Epidermal melanocyte (primary cell): ENCODE data around the gene SKAP1.
"Not testable (repeated sequence)": the region's sequence is repeated elsewhere in the genome, so short reads cannot be mapped to it uniquely, and the experiment has no call there.

ENCODE experiments used
- DNase-seq: peaks from one replicate; pipeline ENCODE4 v3.0.0; 2011; ENCODE audit warnings: low spot score; ENCODE audit not compliant: insufficient read length

SKAP1 gene

DNA sequence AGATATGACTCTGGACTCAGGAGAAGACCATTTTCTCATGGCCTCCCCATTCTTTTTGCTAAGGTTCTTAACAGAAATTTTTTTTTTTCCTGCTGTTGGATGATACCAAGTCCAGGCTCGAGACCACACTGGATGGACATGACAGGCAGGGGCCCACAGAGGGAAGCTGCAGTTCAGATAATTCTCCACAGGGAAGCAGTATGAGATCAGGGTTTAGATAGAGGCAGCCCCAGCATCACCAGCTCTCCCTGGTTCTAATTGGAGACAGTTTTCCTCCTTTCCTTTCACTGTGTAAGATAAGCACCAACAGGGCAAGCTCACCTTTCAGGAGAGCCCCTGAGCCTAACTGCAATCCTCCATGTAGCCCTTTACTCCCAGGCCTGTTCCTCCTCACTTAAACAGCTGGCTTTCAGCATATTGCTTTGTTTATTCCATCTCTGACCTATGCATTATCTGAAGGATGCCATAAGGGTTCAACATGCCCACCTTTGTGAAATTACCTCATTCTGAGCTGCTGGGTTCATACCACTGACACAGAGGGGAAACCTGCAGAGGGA, 214.4 kb downstream of the SKAP1 start:
- DNase-seq, result no peak

- no peak for DNase-seq
These were observed 216.2 kb downstream of the SKAP1 start for GRCh38 chr17:48213797-48214196.

DNA sequence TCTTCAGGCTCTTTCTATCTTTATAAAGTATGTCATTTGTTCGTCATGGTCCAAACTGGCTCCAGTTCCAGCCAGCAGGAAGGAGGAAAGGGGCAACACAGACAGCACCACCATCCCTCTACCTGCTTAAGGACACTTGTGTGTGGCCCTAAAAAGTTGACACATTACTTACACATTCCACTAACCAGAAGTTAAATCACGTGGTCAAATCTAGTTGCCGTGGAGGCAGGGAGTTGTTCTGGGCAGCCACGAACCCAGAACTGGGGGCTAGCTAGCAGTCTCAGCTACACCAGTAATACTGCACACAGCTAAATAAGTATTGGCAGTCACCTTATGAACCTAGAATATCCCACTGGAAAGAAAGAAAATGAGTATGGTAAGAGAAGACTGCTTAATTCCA, 218.2 kb downstream of the SKAP1 start:
- no peak for DNase-seq

GRCh38 chr17:48211011-48211410, 219.0 kb downstream of the SKAP1 start:
- DNase-seq, result no peak

DNA sequence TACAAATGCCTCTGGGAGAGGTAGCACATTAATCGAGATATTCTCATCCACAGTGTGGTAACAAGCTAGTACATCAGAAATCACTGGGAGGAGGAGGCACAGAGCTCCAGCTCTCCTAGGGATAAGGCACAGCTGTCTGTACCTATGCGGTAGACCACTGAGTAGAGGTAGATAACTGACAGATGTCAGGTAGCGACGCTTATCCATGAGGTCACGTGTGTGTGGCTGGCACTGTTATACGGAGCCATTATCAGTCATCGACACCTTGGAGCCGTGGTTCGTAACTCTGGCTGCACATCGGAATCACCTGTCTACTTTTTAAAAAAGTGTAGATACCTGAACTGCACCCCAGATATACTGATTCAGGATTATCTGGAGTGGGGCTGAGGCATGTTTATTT, 220.0 kb downstream of the SKAP1 start:
- DNase-seq, result no peak

DNA sequence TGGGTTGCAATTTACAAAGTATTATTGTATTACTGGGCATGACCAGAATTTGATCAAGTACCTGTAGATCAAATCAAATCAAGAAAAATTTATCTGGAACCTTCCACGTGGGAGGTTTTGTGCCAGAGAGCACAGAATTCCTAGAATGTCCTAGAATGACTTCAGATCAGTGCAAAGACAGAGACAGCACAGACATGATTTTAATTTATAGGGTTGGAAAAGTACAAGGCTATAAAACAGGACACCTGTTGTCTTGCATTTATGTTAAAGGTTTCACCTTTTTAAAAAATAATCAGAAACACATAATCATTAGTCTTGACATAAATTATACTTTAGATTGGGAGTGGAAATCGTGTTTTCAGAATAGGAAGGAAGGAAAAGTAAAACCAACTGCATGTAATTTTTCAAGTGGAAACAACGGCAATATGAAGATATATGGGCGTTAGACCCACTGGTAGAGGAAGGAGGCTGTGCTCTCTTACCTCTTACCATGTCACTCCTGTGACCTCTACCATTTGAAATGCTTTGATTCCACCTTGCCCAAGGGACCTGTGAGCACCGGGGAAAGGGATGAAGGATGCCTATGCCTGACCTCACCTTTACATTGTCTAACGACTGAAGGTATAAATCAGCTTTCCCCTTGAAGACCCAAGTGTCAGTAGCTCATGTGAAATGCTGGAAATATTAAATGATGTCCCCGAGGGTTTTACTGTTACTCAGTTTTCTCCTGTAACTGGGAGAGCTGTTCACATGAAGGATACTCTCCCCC, 222.1 kb downstream of the SKAP1 start:
- no peak for DNase-seq

GRCh38 chr17:48207036-48207435, 223.0 kb downstream of the SKAP1 start:
- DNase-seq, result not testable (repeated sequence)

GRCh38 chr17:48202959-48203358, 227.1 kb downstream of the SKAP1 start:
- no peak for DNase-seq

DNA sequence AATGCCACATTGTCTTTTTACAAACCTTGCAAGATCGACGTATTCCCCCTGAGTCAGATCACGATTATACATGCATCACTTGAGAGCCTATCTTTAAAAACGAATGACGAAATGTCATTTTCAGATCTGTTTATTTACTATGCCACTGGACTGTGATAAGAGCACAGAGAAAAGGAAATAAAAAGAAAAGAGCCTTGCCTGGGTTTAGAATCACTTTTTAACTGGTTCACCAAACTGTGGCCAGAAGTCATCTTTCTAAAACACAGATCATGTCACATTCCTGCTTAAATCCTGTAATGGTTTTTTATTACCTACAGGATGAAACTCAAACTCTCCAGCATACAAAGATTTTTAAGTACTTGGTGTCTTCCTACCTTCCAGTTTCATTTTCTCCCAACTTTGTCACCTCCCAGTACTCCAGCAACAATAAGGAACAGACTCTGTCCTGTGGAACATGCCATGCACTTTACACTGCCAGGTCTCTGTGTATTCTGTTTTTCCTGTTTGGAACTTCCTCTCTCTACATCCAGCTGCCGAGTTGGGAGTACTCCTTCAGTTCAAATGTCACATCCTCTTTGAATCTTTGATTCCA, 231.0 kb downstream of the SKAP1 start:
- no peak for DNase-seq

- DNase-seq, result no peak
These were observed 234.1 kb downstream of the SKAP1 start for GRCh38 chr17:48195910-48196309.

- DNase-seq, result no peak
These were observed 235.9 kb downstream of the SKAP1 start for GRCh38 chr17:48194097-48194550.

- DNase-seq, result no peak
These were observed 237.7 kb downstream of the SKAP1 start for GRCh38 chr17:48192321-48192731.

GRCh38 chr17:48191362-48191761, 238.7 kb downstream of the SKAP1 start:
- no peak for DNase-seq

DNA sequence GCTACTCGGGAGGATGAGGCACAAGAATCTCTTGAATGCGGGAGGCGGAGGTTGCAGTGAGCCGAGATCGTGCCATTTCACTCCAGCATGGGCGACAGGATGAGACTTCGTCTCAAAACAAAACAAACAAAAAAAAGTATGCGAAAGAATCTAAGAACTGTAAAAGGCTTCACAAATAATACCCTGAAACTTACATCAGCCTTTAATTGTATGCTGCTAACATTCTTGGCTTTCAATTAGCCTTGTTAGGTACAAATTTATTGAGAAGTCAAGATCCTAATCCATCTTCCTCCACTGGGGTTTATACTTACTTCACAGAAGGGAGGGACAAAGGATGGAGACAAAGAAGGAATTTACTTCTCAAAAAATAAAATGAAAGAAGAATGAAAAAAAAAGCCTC, 239.1 kb downstream of the SKAP1 start:
- no peak for DNase-seq

- DNase-seq, result no peak
These were observed 242.0 kb downstream of the SKAP1 start for GRCh38 chr17:48187872-48188608.

DNA sequence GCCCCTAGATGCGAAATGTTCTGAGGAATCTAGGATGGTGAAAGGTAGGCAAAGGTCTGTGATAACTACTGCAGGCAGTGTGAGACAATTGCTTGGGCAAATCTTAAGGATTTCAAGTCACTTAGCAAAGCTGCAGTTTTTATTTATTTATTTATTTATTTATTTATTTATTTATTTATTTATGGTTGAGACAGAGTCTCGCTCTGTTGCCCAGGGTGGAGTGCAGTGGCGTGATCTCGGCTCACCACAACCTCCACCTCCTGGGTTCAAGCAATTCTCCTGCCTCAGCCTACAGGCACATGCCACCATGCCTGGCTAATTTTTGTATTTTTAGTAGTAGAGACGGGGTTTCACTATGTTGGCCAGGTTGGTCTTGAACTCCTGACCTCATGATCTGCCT, 243.7 kb downstream of the SKAP1 start:
- DNase-seq, result not testable (repeated sequence)

GRCh38 chr17:48184721-48185120, 245.3 kb downstream of the SKAP1 start:
- DNase-seq, result no peak

DNA sequence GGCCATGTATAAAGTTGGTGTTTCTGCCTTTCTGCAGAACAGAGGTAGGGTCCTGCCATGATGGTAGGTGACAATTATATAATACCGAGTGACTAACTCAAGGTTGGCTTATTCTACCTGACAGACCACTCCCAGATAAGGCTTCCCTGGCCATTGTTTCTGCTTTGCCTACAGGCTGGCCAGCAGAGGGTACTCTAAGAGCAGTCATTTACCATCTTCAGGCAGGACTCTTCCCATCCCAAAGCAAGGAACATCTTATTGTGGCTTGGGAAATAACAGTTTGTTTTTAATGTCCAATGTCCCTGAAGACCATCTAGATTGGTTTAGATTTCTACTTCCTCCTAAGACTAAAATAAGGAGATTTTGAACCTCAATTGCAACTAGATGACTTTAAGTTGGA, 248.4 kb downstream of the SKAP1 start:
- no peak for DNase-seq

DNA sequence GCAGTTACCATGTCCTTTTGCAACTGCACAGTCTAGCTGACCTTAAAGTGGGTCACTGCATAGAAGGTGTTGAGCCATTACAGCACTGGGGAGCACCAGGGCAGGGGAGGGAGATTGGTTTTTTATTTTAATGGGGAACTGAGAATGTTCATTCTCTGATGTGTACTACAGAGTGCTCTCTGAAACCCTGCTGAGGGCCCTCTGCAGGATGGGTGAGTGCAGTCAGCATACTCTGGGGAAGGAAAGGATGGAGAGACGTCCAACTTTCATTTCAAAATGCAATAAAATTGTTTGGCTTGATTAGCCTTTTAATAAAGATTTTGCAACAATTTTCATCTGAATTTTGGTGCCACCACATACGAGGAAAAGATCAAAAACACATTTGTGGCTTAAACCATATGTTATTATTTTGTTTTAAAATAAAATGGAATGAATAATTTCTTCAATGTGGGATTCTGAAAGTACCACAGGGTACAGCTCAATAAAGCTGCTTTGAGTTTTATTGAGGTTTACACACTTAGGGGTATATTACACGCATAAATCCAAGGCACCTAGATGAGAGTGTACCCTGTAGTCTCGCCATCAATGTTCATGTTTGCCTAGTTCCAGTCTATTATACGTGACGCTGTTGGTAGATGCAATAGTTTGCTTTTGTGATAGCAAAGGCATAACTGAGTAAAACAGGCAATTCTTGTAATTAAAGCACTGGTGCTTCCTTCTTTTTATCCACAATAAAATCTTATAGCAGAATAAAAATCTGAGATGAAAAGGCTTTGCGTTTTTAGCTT, 249.0 kb downstream of the SKAP1 start:
- DNase-seq, result no peak

DNA sequence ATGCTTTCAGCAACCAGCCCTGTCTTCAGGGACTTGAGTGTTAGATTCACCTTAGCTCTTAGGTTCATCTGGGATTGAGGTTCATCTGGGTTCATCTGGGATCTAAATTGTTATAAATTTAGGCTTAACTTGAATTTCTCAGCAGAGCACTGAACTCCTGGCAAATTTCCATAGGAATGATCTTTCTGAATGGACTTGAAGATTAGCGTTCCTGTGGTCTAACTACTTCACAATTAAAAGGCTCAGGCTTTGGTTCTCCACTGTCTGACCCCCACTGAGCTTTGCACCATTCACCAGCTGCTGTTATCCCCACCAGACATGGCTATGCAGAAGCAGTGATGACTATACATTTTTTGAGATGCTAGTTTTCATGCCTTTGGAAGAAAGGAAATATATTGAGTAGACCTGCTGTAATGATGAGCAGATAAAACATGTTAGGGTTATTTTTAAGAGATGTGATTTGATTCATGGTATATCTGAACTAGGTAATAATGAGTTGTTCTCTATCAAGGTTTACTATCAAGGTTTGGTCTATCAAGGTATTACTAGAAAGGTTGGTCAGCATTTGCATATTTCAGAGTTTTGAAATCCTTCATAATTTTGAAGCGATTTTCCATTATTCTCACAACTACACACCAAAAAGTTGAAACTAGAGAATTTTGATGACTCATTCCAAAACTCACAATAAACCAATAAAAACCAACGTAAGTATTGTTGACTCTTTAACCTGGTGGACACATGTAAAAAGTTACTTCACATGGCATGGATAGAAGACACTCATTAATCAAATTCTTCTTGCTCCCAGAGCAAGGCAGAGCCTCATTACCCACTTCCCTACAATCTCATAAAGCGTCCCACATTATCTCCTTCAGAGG, 250.7 kb downstream of the SKAP1 start:
- DNase-seq, result no peak
